GM18499 (cell line): ENCODE data around the gene DCUN1D2.
"Not testable (repeated sequence)": the region's sequence is repeated elsewhere in the genome, so short reads cannot be mapped to it uniquely, and the experiment has no call there.

ENCODE experiments used
- ATAC-seq: cut with Tn5 transposase; IDR thresholded peaks from one replicate; pipeline ENCODE4 v1.9.1; 2021; ENCODE audit warnings: moderate number of reproducible peaks; ENCODE audit not compliant: insufficient read depth, unreplicated experiment

DCUN1D2 gene

GRCh38 chr13:113468472-113469201 is 21.9 kb downstream of the DCUN1D2 start:
- no peak for ATAC-seq

GRCh38 chr13:113468029-113468428 is 22.5 kb downstream of the DCUN1D2 start:
- ATAC-seq = no peak

- no peak for ATAC-seq
Observed at GRCh38 chr13:113466383-113466782, 24.1 kb downstream of the DCUN1D2 start.

DNA sequence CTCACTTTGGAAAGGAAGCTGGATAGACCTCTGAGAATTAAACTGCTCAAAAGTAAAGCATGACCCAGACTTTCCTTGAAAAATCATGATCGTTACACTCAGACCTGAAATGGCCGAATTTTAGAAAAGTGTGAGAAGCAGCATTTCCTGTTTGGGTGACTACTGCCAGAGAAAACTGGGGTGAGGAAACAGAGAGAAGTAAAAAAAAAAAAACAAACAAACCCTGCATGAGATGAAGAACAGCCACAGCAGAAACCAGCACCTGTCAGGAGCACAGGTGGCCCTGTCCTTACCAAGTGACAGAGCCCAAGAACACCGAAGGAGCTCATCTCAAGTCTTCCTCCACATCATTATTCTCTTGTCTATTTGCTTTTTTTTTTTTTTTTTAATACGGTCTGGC is 25.2 kb downstream of the DCUN1D2 start:
- ATAC-seq = no peak

GRCh38 chr13:113464476-113464875 is 26.0 kb downstream of the DCUN1D2 start:
- no peak for ATAC-seq

DNA sequence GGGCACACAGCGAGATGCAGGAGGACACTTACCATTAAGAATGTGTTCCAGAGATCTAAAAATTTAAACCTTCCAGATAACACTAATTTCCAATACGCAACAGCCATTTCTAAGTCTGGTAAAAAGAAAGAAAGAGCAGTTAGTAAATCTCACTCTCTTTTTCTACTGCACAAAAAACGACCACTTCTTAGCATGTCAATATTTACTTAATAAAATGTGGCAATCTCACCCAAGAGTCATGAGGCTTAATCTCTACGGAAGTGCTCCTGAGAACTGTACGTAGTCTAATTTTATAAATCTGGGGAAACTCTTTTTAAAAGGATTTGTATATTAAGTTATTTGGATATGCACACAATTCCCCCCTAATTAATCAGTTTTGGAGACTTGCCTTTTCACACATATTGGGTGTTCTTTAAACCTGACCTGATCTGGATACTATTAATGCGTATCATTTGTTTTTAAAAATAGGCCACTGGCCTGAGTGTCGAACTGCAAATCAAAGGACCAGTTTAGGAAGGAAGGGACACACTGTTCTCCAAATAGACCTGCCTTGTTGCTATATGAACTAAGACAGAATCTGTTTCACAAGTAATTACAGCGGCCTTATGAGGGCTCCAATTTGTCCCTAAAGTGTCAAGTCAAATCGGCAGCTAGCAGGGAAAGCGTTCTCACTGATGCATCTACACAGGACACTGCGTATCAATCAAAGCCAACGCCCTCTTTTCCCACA is 29.3 kb downstream of the DCUN1D2 start:
- ATAC-seq = no peak

- ATAC-seq = no peak
Observed at GRCh38 chr13:113460599-113460998, 29.9 kb downstream of the DCUN1D2 start.

GRCh38 chr13:113460064-113460555 is 30.4 kb downstream of the DCUN1D2 start:
- no peak for ATAC-seq

DNA sequence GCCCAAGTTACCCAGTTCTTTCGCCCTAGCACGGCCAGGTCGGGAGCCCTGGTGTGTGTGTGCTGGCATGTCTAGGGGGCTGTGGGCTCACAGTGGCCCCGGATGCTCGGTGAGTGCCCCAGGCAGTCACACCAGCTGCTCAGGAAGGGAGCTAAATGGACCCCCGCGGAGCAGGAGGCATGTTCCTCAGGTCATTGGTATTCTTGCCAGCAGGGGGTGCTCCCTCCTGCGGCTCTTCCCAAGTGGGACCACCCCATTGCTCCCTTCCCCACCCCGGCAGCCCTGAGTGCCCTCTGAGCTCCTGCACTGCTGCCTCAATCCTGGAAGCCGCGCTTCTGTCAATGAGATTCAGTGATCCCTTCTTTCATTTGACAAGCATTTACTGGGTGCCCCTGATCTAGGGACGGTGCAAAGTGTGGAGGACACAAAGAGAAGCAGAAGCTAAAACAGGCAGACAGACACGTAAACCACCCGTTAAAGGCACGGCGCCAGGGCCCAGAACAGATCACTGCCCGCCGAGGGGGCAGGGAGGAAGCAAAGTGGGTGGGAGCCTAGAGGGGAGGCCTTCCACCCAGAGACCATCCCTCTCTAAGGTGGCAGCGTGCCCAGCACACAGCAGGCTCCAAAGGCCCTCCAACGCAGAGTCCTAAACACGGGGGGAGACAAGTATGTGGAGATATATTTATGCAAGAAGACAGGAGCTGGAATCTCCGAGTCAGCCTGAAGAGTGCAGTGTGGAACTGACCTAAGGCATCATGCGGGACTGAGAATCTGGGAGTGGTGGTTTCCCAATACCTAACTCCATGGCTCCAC is 32.1 kb downstream of the DCUN1D2 start:
- ATAC-seq = no peak

GRCh38 chr13:113457510-113457909 is 33.0 kb downstream of the DCUN1D2 start:
- ATAC-seq = no peak

DNA sequence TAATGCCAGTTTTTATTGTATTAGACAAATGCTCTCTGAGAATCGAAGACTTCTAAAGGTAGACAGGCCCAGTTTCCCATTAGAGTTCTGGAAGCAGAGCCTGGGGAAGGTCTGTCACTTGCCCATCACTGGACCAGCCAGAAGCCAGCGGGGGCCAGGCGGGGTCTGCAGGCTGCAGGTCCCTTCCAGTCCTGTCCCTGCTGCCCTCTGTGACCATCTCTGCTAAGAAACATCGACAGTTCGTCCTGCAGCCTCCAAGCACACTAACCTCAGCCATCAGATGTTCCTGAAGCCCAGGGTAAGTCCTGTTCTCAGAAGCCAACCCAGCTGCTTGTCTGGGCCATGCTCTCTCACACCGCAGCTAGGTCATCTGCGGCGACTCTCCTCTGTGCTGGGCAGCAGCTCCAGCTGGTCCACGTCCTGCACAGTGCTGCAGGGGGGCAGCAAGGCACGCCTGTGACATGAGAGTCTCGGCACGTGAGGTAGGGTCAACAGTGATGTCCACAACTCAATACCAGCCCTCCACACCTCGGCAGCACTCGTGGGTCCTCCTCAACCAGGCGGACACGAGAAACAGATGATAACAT is 34.3 kb downstream of the DCUN1D2 start:
- ATAC-seq = no peak

GRCh38 chr13:113455384-113455783 is 35.1 kb downstream of the DCUN1D2 start:
- ATAC-seq = no peak

- no peak for ATAC-seq
Observed at GRCh38 chr13:113454936-113455335, 35.6 kb downstream of the DCUN1D2 start.

DNA sequence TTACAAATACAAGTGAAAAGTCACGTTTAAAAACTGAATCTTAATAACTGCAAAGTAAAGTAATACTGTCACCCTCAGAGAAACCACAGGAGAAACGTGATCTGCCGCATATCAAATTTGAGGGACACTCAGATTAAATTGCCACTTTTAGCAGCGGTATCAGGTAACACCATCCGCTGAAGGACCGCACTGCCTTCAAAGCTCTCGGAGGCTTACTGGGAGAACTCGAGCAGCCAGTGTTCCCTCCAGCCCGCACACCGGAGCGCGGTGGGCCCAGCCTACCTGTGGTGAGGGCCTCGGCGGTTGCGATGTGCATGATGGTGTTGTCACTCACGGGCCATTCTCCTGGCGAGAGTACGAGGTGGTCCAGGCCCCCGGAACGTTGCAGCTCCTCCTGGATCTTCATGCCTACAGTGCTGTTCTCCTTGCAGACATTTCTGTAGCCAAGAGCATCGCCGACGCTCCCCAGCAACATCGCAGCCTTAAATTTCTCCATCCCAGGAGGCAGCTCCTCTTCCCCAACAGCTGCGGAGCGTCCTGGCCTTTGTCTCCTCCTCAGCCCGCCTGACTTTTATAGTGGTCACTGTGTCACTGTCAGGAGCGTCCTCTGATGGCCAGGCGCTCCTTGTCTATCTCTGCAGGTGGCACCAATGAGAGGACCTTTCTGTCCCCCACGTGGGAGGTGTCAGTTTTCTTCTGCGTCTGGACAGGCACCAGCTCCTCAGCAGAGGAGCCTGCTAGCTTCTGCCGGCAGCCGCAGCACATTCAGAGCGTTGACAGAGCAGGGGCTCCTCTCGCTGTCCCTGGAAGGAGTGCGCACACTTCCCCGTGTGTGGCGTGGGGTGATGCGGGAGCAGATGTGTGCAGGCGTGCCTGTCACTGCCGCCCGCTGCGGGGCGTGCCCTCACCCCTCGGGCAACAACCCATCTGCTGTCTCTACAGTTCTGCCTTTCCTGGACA is 37.3 kb downstream of the DCUN1D2 start, which contains the start of gene ADPRHL1:
Gene ADPRHL1, minus strand, starts transcription at position 547 of the 960 bp plus-strand sequence. Its CDS starts 51 bp downstream, at position 496.
- ATAC-seq = no peak

GRCh38 chr13:113452466-113452865 is 38.0 kb downstream of the DCUN1D2 start:
- ATAC-seq = no peak

GRCh38 chr13:113451951-113452421 is 38.5 kb downstream of the DCUN1D2 start:
- ATAC-seq = no peak

DNA sequence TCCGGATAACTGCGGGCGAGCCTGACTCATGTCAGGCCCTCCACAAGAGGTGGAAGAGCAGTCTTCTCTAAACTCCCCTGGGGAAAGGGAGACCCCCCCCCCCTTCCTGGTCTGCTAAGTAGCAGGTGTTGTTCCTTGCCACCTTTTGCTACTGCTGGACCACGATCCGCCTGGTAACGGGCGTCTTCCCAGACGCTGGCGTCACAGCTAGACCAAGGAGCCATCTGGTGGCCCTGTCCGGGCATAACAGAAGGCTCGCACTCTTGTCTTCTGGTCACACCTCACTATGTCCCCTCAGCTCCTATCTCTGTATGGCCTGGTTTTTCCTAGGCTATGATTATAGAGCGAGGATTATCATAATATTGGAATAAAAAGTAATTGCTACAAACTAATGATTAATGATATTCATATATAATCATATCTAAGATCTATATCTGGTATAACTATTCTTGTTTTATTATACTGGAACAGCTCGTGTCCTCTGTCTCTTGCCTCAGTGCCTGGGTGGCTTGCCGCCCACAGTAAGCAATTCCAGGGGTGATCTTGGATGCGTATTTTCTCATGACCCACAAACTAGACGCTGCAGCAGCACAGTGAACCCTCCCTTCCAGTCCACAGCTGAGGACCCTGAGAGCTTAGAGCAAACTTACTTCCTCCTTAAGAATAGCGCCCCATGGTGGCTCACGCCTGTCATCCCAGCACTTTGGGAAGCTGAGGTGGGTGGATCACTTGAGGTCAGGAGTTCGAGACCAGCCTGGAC is 39.5 kb downstream of the DCUN1D2 start:
- not testable (repeated sequence) for ATAC-seq

GRCh38 chr13:113450348-113450744 is 40.2 kb downstream of the DCUN1D2 start:
- not testable (repeated sequence) for ATAC-seq
